Amniotic epithelial cell (primary cell): ENCODE data around the gene CUL4A.
A peak's percentile ranks its signal among the peaks of the same experiment; 100 is the strongest.
"Not testable (repeated sequence)": the region's sequence is repeated elsewhere in the genome, so short reads cannot be mapped to it uniquely, and the experiment has no call there.

Experiments
- DNase-seq: peaks from one replicate; pipeline ENCODE4 v3.0.0-alpha.2; 2010; ENCODE audit warnings: low read depth

CUL4A gene

DNA sequence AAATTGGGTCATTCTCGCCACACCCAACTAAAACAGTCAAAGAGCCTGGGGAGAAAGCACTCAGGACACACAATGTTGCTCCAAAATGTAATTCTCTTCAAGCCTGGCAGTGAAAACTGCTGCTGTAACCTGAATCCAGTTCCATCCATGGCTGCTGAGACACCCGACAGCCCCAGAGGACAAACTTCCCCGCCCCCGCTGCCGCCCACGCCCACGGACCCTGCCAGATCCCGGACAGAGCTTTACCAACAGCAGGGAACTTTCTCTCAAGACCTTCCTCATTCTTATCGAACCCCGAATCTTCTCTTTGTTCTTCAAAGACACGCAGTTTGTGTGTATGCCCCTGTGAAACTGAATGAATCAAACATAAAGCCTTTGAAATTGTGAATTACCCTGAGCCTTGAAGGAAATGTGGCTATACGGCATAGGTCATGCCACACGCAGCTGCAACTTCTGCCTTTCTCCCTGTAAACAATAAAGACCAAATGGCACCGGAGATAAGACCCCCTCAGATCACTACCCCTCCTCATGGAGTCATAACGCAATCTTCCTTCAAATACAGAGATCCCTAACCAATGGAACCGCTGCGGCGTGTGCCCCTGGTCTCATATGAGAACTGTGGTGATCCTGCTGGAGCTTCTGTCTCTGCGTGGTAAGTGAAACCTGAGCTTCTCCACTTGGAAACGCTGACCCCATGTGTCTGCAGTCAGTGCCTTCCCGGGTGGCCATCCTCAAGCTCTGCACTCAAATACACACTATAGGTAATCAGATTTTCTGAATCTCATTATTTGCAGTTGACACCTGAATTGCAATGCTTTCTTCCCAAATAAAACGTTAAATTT is 82.8 kb downstream of the CUL4A start:
- no peak for DNase-seq

DNA sequence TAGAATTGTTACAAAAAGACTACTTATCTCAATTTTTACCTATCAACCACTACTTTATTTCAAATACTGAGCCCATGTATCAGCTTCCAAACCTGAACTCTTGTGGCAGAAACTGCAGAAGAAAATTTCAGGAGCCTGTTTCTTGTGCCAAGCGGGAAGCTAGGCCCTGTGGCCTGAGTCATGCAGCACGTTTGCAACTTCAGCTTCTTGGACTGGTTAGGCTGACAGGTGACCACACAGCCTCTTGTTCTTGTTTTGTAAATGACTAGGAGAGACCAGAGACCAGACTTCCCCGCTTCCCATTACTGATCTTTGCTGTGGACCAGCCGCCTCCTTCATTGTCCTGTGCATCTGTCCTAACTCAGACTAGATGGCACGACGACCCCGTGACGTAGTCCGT is 84.3 kb downstream of the CUL4A start:
- DNase-seq: no peak

DNA sequence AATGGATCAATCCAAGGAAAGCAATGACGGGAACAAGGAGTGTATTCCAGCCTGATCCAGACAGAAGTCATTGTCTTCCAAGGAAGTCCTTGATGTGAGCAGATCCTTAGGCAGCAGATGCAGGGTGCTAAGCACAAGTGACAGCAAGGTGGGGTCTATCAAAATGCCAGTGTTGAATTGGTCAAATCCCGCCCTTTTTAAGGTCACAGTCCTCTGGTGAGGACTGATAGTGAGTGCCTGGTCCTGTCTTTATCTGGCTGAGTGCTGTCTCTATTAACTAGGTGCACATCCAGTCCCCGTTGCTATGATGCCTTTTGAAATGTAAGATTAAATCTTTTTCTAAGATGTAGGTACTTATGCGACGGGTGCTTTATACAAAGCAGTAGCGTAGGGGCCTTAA is 86.4 kb downstream of the CUL4A start:
- DNase-seq: no peak

DNA sequence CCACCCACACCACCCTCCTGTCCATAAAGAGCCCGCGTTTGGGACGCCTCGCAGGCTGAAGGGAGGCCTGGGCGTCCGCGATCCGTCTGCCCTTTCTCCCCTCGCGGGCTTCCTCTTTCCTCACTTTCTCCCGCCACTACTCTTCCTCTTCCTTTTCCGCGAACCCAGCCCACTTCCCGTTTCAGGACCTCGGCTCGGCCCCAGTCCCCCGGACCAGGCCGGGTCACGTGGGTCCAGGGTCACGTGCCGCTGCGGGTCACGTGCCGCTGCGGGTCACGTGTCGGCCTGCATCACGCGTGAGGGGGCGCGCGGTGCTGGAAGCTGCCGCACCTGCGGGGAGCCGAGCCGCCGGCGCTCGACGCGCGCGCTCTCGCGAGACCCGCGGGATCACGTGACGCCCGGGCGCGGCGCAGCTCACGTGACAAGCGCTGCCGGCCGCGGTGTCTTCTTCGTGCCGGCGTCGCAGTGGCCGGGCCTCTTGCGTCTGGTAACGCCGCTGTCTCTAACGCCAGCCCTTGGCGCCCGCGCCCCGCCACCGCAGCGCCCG is 87.5 kb downstream of the CUL4A start, which contains the start of gene LAMP1:
Gene LAMP1, plus strand, starts transcription at position 417 of the 547 bp plus-strand sequence. CDS start 196 bp downstream, outside the sequence.
- peak; percentile 93 for DNase-seq

DNA sequence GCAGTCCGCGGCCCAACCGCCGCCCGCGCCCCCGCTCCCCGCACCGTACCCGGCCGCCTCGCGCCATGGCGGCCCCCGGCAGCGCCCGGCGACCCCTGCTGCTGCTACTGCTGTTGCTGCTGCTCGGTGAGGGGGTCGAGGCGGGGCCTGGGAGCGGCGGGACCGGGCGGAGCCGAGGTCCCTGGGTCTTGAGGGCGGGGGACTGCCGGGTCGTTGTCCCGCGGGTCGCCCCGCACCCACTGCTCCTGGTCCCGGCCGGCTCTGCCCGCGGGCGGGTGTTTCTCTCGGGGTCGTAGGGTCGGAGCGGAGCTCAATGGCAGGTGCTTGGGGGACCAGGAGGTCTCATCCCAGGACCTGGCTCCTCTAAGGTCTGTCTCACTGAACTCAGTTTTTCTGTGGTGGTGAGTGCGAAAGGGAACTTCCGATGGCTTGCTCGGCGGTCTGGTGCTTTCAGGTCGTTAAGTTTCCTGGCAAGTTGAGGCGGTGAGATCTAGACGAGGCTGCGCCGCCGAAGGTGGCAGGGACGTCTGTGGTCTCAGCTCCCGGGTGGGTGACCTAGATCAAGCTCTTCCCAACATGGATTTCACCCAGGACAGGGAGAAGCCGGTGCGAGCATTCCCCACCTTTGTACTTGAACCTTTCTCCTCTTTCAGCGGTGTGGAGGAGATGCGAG is 88.1 kb downstream of the CUL4A start:
- DNase-seq: peak; percentile 10

DNA sequence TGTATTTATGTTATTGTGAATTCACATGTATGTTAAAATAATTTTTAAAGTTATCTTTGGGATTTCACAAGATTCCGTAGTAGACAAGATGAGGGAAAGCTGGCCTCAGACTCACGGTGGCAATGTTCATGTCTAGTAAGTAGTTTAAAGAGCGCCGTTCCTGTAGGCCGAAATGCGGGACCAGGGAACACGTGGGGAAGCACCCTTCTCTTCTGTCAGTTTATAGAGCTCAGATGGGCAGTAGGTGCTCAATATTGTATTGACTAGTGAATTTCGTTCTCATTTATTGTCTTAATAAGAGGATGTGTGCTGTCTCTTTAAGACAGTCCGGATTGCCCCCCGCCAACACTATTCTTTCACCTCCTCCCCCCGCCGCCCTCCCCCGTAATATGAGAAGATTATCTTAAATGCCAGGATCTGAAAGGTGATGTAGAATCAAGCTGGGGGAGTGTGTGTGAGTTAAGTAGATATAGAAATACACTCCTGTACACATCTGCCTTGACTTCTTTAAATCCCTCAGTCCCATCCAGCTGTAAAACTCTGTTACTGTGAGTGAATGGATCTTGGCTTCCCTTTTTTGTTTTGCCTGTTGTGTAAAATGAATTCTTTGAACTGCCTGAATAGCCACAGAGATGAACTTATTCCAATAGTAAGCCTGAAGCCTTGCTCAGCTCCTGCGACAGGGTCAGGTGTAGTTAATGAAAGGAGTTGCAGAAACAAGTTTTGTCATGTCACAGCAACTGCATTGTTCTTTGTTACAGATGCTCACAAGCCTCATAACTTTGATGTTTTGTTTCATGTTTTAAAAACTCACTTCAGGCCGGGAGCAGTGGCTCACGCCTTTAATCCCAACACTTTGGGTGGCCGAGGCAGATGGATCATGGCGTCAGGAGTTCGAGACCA is 88.9 kb downstream of the CUL4A start:
- DNase-seq: no peak

DNA sequence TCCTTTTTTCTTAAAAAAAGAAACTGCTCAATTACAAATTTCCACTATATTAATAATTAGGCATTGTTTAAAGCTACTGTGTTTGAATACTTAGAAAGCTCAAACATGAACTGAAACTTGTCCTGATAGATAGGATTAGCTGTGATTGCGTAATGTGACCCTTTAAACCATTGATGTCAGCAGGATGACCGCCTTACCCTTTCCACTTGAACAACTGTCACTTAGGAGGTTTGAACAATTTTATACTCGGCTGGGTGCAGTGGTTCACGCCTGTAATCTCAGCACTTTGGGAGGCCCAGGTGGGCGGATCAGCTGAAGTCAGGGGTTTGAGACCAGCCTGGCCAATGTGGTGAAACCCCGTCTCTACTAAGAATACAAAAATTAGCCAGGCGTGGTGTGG is 90.5 kb downstream of the CUL4A start:
- peak; percentile 19 for DNase-seq

DNA sequence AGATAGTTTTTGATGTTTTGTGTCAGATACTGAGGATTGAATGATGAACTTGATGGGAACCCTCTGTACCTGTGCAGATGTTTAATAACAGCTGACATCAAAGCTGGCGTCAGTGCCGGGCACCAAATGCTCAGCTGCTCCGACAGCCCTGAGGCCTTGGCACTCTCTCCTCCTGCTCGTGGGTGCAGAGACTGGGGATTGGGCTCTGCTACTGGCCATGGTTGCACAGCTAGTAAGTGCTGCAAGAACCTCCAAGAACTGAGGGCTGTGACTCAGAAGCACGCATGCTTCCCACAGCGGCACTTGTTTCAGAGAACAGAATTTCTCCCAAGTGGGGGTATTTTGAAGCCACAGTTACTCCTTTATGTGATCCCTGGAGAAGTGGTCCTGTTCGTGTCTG is 93.6 kb downstream of the CUL4A start:
- DNase-seq: no peak

DNA sequence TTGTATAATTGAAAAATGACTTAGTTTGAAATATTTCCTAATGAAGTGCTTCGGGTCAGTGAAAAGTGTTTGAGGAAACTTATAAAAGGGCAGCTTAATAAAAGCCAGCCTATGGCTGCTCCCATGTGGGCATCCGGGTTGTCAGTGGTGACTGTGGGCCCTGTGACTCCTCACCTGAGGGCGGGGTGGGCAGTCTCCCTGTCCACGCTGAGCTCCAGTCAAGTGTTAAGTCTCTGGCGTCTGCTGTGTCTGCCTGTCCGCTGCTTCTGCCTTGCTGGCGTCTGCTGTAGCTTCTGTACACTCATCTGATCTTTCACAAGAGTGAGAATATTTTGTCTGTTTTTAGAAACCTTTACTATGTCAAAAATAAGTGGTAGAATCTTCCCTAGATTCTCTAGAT is 94.7 kb downstream of the CUL4A start:
- no peak for DNase-seq

DNA sequence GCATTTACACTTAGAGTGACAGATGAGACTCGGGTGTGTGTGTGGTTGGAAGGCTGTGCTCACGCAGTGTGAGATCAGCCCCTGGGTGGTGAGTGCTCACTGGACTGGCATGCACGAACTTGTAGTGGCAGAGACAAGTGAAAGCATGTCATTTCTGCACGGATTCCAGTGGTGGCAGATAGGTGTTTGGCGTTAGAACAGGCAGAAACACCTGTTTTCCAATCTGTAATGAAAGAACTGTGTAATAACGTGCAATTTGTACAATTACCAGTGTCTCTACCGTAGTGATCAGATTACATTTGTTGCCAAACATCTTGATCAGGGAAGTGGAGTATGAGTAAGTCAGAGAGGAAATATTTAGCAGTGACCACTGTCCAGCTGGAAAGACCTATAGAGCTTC is 95.8 kb downstream of the CUL4A start:
- peak; percentile 20 for DNase-seq

DNA sequence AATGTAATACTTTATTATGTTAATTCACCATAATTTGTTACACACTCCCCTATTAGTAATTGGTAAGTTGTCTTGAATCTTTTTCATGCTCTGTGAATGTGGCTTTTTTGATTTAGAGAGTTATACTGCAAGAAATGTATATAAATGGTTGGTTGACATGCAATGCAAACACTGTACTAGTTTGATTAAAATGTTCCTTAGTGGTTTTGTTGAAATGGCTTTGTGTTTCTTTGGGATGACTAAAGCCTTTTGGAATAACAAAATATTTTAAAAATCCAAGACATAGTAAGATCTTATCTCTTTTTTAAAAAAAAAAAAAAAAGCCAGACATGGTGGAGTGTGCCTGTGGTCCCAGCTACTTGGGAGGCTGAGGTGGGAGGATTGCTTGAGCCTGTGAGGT is 98.1 kb downstream of the CUL4A start:
- peak; percentile 18 for DNase-seq

DNA sequence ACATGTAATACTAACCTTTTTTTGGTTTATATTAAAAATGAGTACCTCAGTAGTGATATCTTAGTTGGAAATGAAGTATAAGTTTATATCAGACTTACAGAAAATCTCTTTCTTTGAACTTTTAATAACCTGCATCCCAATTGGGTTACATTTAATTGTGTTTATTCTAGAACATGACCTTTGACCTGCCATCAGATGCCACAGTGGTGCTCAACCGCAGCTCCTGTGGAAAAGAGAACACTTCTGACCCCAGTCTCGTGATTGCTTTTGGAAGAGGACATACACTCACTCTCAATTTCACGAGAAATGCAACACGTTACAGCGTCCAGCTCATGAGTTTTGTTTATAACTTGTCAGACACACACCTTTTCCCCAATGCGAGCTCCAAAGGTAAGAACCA is 100.1 kb downstream of the CUL4A start:
- no peak for DNase-seq

DNA sequence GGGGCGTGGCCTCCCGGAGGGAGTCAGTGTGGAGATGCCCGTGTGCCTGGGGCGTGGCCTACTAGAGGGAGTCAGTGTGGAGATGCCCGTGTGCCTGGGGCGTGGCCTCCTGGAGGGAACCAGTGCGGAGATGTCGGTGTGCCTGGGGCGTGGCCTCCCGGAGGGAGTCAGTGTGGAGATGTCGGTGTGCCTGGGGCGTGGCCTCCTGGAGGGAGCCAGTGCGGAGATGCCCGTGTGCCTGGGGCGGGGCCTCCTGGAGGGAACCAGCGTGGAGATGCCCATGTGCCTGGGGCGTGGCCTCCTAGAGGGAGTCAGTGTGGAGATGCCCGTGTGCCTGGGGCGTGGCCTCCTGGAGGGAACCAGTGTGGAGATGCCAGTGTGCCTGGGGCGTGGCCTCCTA is 104.7 kb downstream of the CUL4A start:
- DNase-seq: not testable (repeated sequence)

DNA sequence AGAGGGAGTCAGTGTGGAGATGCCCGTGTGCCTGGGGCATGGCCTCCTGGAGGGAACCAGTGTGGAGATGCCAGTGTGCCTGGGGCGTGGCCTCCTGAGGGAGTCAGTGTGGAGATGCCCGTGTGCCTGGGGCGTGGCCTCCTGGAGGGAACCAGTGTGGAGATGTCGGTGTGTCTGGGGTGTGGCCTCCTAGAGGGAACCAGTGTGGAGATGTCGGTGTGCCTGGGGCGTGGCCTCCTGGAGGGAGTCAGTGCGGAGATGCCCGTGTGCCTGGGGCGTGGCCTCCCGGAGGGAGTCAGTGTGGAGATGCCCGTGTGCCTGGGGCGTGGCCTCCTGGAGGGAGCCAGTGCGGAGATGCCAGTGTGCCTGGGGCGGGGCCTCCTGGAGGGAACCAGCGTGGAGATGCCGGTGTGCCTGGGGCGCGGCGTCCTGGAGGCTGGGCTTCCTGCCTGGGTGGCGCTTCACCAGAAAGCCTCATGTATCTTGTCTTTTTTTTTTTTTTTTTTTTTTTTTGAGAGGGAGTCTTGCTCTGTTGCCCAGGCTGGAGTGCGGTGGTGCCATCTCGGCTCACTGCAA is 105.6 kb downstream of the CUL4A start:
- DNase-seq: not testable (repeated sequence)

DNA sequence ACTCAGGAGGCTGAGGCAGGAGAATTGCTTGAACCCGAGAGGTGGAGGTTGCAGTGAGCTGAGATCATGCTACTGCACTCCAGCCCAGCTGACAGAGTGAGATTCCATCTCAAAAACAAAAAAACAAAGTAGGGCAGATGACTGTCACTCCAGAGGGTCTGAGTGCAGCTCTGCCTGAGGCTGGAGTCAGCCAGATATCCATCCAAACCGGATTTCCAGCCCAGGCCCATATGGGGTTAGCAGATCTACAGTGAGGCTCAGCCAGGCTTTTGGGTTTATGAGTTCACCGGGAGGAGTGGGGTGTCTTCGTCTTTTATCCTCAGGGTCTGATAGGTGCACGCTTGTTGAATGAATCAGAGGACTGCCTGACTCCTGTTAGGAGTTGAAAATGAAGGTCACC is 106.6 kb downstream of the CUL4A start:
- no peak for DNase-seq
